Peyer's patch (tissue), 4 donors: Measurements from ENCODE around the gene TLE6. TPM values are rescaled to one million over a fixed set of nuclear protein-coding genes. Genes with fewer than 3 reads are reported as not detected.

Experiments used
- DNase-seq, 3 donors: peaks; one replicate each; pipeline ENCODE4 v3.0.0-alpha.2; 2017 to 2019
- H3K27ac ChIP-seq, 4 donors: fragments of 200-600 bp; sonication (generic); one replicate each; pipeline ENCODE4 v1.5.1; 2016 to 2019
- H3K27me3 ChIP-seq, 2 donors: fragments of 200-600 bp; sonication (generic); one replicate each; pipeline ENCODE4 v1.5.1; 2019
- H3K36me3 ChIP-seq, 3 donors: fragments of 200-600 bp; sonication (generic); one replicate each; pipeline ENCODE4 v1.5.1; 2016 to 2019
- H3K4me1 ChIP-seq, 4 donors: fragments of 200-600 bp; sonication (generic); one replicate each; pipeline ENCODE4 v1.5.1; 2016 to 2019
- H3K4me3 ChIP-seq, 4 donors: fragments of 200-600 bp; sonication (generic); 1 replicate in 3 of 4; 2 replicates in 1 of 4; pipeline ENCODE4 v1.5.1; 2016 to 2019; ENCODE audit warnings: mild to moderate bottlenecking in 1 of 4
- H3K9me3 ChIP-seq, 4 donors: fragments of 200-600 bp; sonication (generic); one replicate each; pipeline ENCODE4 v1.5.1; 2016 to 2019; ENCODE audit warnings: mild to moderate bottlenecking in 1 of 4
- POLR2A ChIP-seq, 2 donors: fragments of 450-650 bp; IDR thresholded peaks; one replicate each; pipeline ENCODE4 v1.5.1; 2017; ENCODE audit warnings: antibody characterized with exemption in 2 of 2, mild to moderate bottlenecking in 2 of 2, moderate library complexity in 2 of 2
- total RNA-seq, 4 donors: library from RNA; depleted of rRNA; stranded (reverse); fragments of >200 nt; gene quantifications; one replicate each; pipeline ENCODE4 v1.1.0, GENCODE V29; 2016
- TF ChIP-seq, protein P1 (sequence below), 6 experiments: fragments of 450-650 bp in 4 of 6; fragments of 200-600 bp in 2 of 6; sonication (generic) in 1 of 6; IDR thresholded peaks; one replicate each; pipeline ENCODE4 v1.5.1; 2017 to 2019; ENCODE audit warnings: antibody characterized with exemption in 6 of 6, mild to moderate bottlenecking in 3 of 6, moderate library complexity in 1 of 6

Gene TLE6
- total RNA-seq, 4 donors from 2014 or later = 1.9 to 2.5 TPM; not detected in 2

DNA sequence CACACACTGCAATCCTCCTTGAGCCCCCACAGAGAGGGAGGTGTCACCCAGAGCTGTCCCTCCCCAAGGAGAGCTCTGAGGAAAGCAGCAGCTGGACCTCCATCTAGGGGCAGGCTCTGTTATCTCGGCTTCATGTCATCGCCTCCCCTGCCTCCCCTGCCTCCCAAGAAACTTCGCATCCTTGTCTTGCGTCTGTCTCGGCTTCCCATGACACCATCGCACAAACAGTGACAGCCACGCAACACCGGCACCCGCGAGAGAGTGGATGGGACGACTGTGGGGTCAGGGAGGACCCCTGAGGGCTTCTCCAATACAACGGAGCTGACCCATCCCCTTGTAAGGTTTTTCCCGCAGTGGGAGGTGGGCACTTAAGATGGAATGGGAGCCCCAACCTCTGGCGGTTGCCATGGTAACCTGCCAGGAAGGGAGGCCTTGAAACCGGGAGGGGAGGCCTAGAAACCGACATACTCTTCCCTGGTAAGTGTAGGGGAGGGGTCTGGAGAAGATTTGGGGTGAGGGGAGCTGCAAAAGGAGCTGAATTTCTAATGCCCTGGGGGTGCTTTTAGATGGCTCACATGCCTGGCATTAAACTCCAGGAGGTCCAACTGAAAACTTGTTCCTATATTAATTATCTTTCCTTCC lies 35.4 kb downstream of the TLE6 start:
- no peaks in the 10 kb centered on the region for H3K36me3 ChIP-seq
- H3K27ac ChIP-seq = no peak overlapping the region
- H3K4me1 ChIP-seq = no peaks in the 10 kb centered on the region
- TF ChIP-seq POLR2A (IDR thresholded peaks at IDR 0.05) = no peak
- TF ChIP-seq, protein P1, sequence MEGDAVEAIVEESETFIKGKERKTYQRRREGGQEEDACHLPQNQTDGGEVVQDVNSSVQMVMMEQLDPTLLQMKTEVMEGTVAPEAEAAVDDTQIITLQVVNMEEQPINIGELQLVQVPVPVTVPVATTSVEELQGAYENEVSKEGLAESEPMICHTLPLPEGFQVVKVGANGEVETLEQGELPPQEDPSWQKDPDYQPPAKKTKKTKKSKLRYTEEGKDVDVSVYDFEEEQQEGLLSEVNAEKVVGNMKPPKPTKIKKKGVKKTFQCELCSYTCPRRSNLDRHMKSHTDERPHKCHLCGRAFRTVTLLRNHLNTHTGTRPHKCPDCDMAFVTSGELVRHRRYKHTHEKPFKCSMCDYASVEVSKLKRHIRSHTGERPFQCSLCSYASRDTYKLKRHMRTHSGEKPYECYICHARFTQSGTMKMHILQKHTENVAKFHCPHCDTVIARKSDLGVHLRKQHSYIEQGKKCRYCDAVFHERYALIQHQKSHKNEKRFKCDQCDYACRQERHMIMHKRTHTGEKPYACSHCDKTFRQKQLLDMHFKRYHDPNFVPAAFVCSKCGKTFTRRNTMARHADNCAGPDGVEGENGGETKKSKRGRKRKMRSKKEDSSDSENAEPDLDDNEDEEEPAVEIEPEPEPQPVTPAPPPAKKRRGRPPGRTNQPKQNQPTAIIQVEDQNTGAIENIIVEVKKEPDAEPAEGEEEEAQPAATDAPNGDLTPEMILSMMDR (IDR thresholded peaks at IDR 0.05) = no peak
- H3K4me3 ChIP-seq = no peak overlapping the region
- no peaks in the 10 kb centered on the region for H3K27me3 ChIP-seq
- no peaks in the 10 kb centered on the region for H3K9me3 ChIP-seq
- DNase-seq = no peak

DNA sequence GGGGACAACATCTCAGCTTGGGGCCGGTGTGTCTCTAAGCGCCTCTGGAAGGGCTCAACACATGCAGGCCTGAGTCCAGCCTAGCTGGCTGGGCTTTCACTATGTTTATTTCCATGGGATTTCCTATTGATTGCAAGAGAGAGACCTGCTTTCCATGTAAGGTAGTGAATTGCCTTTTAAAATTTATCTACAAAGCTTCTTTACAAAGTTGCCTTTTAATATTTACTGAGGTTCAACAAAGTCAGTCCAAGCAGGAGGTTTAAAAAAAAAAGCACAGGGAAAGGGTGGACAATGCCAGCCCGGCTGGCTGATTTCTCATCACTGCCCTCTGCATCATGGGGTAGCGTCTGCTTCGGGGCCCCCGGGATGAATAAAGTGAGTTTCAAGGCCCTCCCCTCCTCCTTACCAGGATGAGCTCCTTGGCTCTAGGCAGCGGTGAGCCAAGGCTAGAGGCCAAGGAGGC lies 35.9 kb downstream of the TLE6 start:
- Histone ChIP-seq H3K36me3 (no peaks in the 10 kb centered on the region), H3K27ac (no peak overlapping the region), H3K4me1 (no peaks in the 10 kb centered on the region), H3K9me3 (no peaks in the 10 kb centered on the region), H3K4me3 (no peak overlapping the region), H3K27me3 (no peaks in the 10 kb centered on the region)
- no peak for DNase-seq
- TF ChIP-seq, protein P1 (IDR thresholded peaks at IDR 0.05) = no peak

DNA sequence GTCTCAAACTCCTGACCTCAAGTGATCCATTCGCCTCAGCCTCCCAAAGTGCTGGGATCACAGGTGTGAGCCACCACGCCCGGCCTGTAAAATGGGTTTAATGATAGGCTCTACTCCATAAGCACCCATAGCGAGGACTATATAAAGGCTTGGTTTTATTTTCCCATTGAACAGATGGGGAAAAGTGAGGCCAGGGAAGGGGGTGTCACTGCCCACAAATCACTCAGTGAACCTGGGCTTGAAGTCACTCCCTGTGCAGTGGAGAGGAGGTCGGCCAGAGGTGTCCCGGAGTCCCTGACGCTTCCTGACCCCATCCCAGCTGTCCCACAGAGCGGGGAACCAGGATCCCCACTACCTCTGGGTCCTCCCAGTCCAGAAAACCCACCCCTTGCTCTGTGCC lies 36.8 kb downstream of the TLE6 start:
- TF ChIP-seq, protein P1 (IDR thresholded peaks at IDR 0.05) = no peak
- TF ChIP-seq POLR2A (IDR thresholded peaks at IDR 0.05) = no peak
- H3K4me1 ChIP-seq = no peaks in the 10 kb centered on the region
- H3K27me3 ChIP-seq = no peaks in the 10 kb centered on the region
- no peak overlapping the region for H3K4me3 ChIP-seq
- no peak for DNase-seq
- H3K27ac ChIP-seq = no peak overlapping the region
- no peaks in the 10 kb centered on the region for H3K36me3 ChIP-seq
- H3K9me3 ChIP-seq = no peaks in the 10 kb centered on the region

DNA sequence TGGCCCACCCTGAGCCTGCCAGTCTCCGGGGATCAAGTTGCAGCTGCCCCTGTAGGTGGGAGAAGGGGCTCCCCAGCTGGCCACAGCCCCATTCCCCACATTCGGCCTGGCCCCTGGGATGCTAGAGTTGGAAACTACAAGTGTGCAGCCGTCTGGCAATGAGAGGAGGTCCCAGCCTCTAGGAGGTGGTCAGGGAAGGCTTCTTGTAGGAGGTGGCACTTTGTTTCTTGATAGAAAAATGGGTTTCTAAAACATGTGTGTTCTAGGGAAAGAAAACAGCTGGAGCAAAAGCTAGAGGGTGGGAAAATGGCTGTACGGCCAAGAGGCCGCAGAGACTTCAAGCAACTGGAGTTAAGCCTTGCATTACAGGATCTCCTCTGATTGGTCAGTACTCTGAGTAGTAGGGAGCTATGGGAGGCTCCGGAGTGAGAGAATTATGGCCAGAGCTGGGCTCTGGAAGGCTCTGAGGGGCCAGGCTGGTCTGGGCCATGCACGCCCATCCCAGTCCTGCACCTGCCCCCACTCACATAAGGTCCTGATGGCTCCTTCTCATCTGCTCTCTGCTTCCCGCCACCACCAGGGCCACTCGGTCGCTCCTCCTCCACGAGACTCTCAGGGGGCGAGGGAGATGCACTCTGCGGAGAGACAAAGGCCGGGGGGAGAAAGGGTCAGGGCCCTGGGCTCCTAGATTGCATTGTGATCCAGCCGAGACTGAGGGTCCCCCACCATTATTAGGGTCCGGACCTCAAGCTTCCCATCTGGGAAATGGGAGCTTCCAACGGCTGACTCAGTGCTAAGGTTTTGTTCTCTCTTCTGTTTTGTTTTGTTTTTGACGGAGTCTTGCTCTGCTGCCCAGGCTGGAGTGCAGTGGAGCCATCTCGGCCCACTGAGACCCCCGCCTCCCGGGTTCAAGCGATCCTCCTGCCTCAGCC lies 38.0 kb downstream of the TLE6 start:
- Histone ChIP-seq H3K27me3 (no peaks in the 10 kb centered on the region), H3K9me3 (no peaks in the 10 kb centered on the region), H3K27ac (no peak overlapping the region), H3K36me3 (no peaks in the 10 kb centered on the region), H3K4me3 (no peak overlapping the region), H3K4me1 (no peaks in the 10 kb centered on the region)
- TF ChIP-seq, protein P1 (IDR thresholded peaks at IDR 0.05) = no peak
- no peak for TF ChIP-seq POLR2A (IDR thresholded peaks at IDR 0.05)
- no peak for DNase-seq

DNA sequence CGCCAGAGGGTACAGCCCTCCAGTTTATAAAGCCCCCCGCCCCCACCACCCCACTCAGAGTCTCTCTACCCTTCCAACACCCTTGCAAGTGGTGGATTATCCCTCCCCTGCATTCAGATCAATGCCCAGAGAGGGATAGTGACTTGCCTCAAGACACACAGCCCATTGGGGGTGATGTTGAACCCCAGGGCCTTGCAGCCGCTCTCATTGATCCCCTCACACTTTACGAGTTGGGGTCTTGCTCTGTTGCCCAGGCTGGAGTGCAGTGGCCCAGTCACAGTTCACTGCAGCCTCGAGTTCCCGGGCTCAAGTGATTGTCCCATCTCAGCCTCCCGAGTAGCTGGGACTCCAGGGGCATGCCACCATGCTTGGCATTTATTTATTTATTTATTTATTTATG lies 40.6 kb downstream of the TLE6 start:
- no peak for DNase-seq
- H3K27ac ChIP-seq = no peak overlapping the region
- no peaks in the 10 kb centered on the region for H3K9me3 ChIP-seq
- H3K36me3 ChIP-seq = no peaks in the 10 kb centered on the region
- H3K27me3 ChIP-seq = no peaks in the 10 kb centered on the region
- H3K4me1 ChIP-seq = no peaks in the 10 kb centered on the region
- TF ChIP-seq, protein P1 (IDR thresholded peaks at IDR 0.05) = no peak
- no peak for TF ChIP-seq POLR2A (IDR thresholded peaks at IDR 0.05)
- no peak overlapping the region for H3K4me3 ChIP-seq
